Measurements from ENCODE around the gene PODXL2.

DNA sequence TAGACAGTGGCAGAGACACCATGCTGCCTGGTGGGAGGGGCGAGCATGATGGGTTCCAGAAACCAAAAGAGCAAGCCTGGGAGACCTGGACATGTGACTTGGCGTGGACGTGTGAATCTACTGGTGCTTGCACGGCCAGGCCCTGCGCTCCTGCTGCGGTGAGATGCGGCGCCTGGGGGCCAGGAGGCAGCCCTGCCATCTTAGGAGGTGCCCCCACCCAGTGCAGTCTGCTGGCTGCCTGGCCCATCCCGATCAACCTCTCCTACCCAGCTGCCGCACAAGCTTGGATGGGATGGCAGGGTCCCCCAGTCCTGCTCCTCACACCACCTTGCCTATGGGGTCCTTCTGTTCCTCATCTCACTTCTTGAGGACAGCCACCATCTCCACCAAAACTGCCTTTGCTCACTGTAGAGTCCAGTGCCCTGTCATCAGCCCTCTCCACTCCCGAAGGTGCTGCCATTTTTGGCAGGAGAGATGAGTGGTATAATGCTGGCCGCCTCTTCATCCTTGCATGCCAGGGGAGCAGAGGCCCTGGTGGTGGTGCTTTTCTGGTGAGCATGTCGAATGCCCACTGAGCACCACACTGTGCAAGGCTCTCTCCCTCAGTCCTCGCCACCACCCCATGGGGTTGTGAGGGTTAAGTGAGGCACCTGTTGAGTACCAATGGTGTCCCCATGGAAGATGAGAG is 40.7 kb downstream of the PODXL2 start:
- TF ChIP-seq, protein P1, sequence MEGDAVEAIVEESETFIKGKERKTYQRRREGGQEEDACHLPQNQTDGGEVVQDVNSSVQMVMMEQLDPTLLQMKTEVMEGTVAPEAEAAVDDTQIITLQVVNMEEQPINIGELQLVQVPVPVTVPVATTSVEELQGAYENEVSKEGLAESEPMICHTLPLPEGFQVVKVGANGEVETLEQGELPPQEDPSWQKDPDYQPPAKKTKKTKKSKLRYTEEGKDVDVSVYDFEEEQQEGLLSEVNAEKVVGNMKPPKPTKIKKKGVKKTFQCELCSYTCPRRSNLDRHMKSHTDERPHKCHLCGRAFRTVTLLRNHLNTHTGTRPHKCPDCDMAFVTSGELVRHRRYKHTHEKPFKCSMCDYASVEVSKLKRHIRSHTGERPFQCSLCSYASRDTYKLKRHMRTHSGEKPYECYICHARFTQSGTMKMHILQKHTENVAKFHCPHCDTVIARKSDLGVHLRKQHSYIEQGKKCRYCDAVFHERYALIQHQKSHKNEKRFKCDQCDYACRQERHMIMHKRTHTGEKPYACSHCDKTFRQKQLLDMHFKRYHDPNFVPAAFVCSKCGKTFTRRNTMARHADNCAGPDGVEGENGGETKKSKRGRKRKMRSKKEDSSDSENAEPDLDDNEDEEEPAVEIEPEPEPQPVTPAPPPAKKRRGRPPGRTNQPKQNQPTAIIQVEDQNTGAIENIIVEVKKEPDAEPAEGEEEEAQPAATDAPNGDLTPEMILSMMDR (IDR thresholded peaks at IDR 0.05) = no peak
- TF ChIP-seq POLR2A (IDR thresholded peaks at IDR 0.05) = no peak
